Measurements from ENCODE around the gene SUGCT. TPM values are rescaled to one million over a fixed set of nuclear protein-coding genes. Genes with fewer than 3 reads are reported as not detected.
"Not testable (repeated sequence)": the region's sequence is repeated elsewhere in the genome, so short reads cannot be mapped to it uniquely, and the experiment has no call there.

Gene SUGCT
- total RNA-seq, 1 experiment from 2014 or later = 12.4 TPM

DNA sequence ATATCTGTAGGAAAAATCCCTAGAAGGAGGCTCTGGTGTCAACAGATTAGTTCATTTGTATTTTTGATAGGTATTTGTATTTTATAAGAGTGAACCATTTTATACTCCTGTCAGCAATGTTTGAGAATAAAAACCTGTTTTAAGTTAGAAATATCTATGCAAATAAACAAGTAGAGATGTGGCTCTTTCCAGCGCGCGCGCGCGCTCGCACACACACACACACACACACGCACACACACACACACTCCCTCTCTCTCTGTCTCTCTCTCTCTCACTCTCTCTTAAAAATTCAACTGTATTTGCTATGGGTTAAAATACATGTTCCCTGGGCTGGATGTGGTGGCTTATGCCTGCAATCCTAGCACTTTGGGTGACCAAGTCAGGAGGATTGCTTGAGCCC lies 113.9 kb downstream of the SUGCT start:
- DNase-seq (ENCODE audit: low read depth) = no peak

- DNase-seq (ENCODE audit: low read depth) = not testable (repeated sequence)
Observed at GRCh38 chr7:40253444-40253843, 118.6 kb downstream of the SUGCT start.

DNA sequence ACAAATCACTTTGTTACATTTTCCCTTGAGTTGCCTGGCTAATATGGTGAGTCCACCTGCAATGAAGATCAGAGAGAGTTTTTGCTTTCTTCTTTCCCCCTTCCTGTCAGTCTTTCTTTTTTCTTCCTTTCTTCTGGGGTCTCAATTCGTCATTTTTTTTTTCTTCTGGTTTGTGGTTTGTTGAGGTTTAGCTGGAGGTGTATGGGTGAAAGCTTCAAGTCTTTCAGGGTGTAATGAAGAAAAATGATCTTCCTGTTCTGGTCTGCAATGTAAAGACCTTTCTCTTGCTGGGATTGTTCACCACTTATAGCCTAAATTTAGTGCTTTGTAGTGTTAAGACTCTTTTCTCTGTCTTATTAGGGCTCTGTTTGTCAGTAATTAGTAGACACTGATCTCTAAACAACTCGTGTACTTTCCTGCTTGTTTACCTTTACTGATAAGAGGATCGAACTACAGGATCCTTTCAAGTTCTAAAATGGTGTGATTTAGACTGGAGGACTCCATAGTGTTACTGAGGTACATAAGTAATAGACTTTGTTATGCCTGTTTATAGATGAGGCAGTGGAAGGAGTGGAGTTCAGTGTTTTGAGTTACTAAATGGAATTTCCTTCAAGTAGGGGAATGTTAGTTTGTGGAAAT lies 129.1 kb downstream of the SUGCT start:
- DNase-seq (ENCODE audit: low read depth) = no peak

DNA sequence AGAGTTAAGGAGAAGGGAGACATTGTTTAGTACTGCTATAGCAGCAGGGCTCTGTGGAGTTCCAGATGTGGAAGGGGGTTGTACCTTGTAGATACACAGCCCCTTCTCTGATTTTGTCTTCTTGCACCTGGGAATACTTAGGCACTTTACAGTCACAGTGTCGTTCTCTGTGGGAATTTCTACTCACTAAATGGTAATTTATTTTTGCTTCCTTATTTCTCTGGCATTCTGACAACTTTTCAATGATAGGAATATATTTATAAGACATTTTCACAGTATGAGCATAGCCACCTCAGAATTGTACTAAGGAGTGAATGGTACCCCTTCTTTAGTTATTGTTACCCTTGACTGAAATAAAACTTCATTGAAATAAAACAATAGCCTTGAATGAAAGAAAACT lies 132.8 kb downstream of the SUGCT start:
- DNase-seq (ENCODE audit: low read depth) = no peak

- DNase-seq (ENCODE audit: low read depth) = not testable (repeated sequence)
Observed at GRCh38 chr7:40268810-40269209, 134.0 kb downstream of the SUGCT start.

GRCh38 chr7:40276061-40276460 lies 141.3 kb downstream of the SUGCT start:
- DNase-seq (ENCODE audit: low read depth) = no peak

DNA sequence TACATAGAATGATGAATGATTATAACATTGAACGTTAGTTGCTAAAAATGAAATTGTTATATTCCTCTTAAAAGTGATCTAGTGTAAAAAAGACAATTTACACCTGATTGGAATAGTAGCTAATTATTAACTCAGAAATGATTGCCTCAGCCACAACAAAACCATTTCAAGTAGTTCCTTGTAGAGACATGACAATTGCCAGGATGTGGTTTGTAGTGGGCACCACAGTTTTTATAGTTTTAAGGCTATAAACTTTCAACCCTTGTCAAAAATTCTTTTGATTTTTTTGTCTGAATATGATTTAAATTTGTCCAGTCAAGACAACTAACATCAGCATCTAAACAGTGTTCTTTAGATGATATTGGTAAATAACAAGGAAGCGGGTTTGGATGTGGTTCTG lies 145.2 kb downstream of the SUGCT start:
- no peak for DNase-seq (ENCODE audit: low read depth)

GRCh38 chr7:40282858-40283257 lies 148.1 kb downstream of the SUGCT start:
- DNase-seq (ENCODE audit: low read depth) = no peak

DNA sequence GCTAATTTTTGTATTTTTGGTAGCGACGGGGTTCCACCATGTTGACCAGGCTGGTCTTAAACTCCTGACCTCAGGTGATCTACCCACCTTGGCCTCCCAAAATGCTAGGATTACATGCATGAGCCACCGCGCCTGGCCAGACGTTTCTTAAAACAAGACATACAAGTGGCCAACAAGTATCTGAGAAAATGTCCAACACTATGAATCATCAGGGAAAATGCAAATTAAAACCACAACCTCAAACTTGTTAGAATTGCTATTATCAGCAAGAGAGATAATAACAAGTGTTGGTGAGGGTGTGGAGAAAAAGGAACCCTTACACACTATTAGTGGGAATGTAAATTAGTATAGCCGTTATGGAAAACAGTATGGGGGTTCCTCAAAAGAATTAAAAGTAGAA lies 148.6 kb downstream of the SUGCT start:
- peak; percentile 11 for DNase-seq (ENCODE audit: low read depth)

GRCh38 chr7:40288827-40289226 lies 154.0 kb downstream of the SUGCT start:
- DNase-seq (ENCODE audit: low read depth) = no peak

GRCh38 chr7:40297741-40298311 lies 163.0 kb downstream of the SUGCT start:
- DNase-seq (ENCODE audit: low read depth) = peak; percentile 80

- peak; percentile 96 for DNase-seq (ENCODE audit: low read depth)
Observed at GRCh38 chr7:40298421-40298820, 163.6 kb downstream of the SUGCT start.

DNA sequence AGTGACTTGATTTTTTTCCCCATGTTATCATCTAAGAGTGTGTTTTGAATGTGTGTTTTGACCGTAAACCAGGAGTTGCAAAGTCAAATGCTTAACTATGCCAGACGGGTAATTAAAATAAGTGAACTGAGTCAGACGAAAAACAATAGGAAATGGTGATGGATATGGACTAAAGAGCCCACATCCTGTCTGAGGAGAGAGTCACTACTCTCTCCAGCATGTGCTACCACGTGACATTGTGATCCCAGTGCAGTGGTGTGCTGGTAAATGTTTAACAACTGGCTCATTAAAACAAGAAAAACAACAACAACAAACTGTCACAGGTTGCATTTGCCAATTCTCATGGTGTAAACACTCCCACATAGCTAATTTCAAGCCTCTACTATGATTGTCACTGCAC lies 164.3 kb downstream of the SUGCT start:
- DNase-seq (ENCODE audit: low read depth) = peak; percentile 96

GRCh38 chr7:40300146-40300670 lies 165.4 kb downstream of the SUGCT start:
- peak; percentile 42 for DNase-seq (ENCODE audit: low read depth)

DNA sequence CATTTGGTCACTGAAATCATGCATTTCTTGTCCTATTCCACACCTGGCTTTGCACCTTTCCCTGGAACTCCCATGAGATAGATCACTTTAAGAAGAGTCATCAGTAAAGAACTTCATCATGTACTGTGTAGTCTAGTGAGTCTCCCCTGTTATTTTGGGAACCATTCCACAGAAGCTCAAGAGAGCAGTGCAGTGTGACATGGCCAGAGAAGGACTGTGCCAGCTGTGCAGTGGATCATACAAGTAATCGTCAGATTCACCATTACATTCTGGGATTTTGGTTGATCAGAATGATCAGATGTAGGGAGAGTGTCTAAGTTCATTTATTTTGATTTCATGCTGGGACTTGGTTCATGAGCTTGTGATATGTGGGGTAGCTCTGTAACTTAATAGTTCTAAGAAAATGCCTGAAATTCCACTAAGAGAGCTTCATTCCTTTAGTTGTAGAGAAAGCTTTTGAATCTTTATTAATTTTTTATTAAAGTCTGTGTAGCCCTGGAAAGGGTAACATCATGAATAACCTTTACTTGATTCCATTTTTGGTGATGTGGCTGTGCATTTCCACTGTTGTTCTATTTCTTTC lies 166.8 kb downstream of the SUGCT start:
- DNase-seq (ENCODE audit: low read depth) = peak; percentile 47

- peak; percentile 58 for DNase-seq (ENCODE audit: low read depth)
Observed at GRCh38 chr7:40303996-40304395, 169.2 kb downstream of the SUGCT start.

DNA sequence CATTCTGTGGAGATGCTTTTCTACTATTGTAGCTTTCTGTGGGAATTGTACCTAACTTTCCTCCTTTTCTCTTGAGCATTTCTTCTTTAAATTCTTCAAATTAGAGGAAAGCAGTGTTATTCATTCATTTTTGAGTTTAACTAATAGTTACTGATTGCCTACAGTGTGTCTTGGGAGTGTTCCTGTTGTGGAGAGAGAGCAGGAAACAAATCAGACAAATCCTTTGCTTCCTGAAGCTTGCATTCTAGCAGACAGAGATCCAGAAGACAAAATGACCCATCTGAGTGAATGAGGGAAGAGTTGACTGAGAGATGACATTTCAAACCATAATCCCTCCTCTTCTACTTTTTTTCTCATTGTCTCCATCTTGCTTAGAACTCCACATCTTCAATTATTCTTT lies 170.4 kb downstream of the SUGCT start:
- no peak for DNase-seq (ENCODE audit: low read depth)

DNA sequence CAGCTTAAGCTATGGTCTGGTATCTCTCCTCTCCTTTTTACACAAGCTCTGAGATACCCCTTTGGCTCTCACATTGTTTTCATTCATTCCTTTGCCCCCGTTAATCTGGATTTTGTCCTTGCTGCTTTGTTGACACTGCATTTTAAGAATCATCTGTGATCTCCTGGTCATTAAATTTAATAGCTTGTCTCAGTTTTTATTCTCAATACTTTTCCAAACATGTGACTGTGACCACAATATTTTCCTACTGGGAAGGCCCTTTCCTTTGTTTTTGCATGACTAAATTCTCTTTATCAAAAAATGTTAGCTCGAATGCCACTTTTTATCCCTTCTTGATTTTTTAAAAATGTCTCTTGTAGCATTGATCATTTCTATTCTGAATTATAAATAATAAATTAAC lies 171.2 kb downstream of the SUGCT start:
- no peak for DNase-seq (ENCODE audit: low read depth)

DNA sequence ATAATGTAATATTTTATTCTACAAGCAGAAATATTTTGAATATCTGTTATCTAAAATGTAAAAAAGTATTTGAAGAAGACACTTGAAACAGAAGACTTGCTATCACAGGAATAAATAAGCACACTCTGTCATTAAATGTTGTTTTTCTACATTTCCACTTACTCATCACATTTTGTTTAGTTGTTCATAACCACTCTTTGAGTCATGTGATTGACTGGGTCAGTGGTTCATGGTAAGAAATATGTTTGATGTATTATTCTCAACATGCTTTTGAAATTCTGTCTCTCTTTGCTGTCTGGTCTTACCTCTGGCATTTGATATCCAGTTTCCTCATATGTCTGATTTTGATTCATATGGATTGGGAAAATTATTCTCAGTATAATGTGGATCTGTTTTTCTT lies 171.8 kb downstream of the SUGCT start:
- peak; percentile 40 for DNase-seq (ENCODE audit: low read depth)

DNA sequence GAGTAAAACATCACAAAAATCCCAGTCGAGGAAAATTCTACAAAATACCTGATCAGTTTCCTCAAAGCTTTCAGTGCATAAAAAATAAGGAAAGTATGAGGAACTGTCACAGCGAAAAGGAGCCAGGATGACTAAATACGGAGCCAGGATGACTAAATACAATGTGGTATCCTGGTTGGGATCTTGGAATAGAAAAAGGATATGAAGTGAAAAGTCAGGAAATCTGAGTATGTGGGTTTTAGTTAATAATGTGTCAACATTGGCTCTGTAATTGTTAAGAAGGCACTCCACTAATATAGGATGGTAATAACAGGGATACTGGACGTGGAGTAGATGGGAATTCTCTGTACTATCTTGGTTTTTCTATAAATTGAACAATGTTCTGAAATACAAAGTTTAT lies 175.5 kb downstream of the SUGCT start:
- peak; percentile 60 for DNase-seq (ENCODE audit: low read depth)

- no peak for DNase-seq (ENCODE audit: low read depth)
Observed at GRCh38 chr7:40311307-40311706, 176.5 kb downstream of the SUGCT start.

GRCh38 chr7:40315277-40315676 lies 180.5 kb downstream of the SUGCT start:
- DNase-seq (ENCODE audit: low read depth) = peak; percentile 91

GRCh38 chr7:40316176-40316575 lies 181.4 kb downstream of the SUGCT start:
- DNase-seq (ENCODE audit: low read depth) = peak; percentile 54

All from RPMI7951 (cell line).